Fibroblast of pulmonary artery (primary cell): ENCODE measurements around the gene B4GALT4.
A peak's percentile ranks its signal among the peaks of the same experiment; 100 is the strongest.

ENCODE experiments used
- DNase-seq: peaks from one replicate; pipeline ENCODE4 v3.0.0-alpha.2; 2010; ENCODE audit warnings: low read depth
- H3K4me3 ChIP-seq: replicated peaks from 2 replicates; pipeline ENCODE4 v1.5.1; 2011; ENCODE audit warnings: low read depth, mild to moderate bottlenecking, control low read depth, low read length, moderate library complexity
- TF ChIP-seq, protein P1 (sequence below): IDR thresholded peaks from 2 replicates; pipeline ENCODE4 v1.5.1; 2011; ENCODE audit warnings: mild to moderate bottlenecking, control low read depth, low read length, inconsistent platforms; ENCODE audit errors: missing control alignments

B4GALT4 gene

DNA sequence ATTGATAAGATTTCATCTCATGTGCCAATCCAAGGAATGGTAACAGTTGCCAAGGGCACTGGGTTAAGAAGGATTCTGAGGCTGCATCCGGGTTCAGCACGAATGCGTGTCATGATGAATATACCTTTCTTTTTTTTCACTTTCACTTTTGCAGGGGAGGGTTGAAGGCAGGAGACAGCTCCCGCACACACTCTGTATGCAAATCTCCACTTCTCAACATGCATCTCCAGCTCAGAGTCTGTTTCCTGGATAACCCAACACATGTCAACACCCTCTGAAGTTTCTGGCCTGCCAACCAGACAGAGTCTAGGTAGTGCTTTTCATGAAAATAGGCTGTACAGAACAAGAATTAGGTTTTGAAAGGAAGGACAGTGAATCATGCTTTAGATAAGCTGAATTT lies 21.6 kb downstream of the B4GALT4 start:
- H3K4me3 ChIP-seq = no peak overlapping the region
- DNase-seq = peak; percentile 36
- TF ChIP-seq, protein P1, sequence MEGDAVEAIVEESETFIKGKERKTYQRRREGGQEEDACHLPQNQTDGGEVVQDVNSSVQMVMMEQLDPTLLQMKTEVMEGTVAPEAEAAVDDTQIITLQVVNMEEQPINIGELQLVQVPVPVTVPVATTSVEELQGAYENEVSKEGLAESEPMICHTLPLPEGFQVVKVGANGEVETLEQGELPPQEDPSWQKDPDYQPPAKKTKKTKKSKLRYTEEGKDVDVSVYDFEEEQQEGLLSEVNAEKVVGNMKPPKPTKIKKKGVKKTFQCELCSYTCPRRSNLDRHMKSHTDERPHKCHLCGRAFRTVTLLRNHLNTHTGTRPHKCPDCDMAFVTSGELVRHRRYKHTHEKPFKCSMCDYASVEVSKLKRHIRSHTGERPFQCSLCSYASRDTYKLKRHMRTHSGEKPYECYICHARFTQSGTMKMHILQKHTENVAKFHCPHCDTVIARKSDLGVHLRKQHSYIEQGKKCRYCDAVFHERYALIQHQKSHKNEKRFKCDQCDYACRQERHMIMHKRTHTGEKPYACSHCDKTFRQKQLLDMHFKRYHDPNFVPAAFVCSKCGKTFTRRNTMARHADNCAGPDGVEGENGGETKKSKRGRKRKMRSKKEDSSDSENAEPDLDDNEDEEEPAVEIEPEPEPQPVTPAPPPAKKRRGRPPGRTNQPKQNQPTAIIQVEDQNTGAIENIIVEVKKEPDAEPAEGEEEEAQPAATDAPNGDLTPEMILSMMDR = no peak

DNA sequence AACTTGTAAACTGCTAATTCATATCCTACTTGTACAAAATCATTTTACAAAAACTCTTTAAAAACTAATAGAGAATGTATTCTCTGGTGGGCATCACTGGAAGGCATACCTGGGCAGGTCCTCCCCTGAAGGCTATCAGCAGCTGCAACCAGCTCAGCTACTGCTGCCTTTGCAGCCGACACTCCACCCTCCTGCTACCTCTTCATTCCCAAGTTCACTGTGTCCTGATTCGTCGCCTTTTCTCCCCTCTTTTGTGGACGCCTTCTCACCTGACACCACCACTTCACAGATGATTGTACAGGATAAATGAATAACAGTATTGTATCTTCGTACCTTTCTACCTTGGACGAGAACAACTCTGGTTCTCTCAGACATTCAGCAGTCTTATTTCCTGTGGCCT lies 28.9 kb downstream of the B4GALT4 start:
- no peak overlapping the region for H3K4me3 ChIP-seq
- TF ChIP-seq, protein P1 = no peak
- no peak for DNase-seq

DNA sequence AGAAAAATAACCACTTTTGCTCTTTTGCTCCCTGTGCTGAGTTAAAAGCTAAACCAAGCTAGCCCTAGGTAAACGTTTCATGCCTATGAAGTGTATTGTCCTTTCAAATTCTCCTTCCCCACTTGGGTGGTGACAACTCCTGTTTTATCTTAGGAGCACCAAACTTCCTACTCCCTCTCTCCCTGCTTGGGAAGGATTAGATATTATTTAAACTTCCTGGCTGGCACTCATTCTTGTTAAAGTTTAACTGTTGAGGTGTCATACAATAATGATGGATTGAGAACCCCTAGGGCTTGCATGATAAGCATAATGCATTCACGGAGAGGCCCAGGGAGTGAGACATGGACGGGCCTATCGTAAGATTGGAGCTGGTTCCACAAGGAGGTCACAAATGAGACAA lies 29.5 kb downstream of the B4GALT4 start:
- TF ChIP-seq, protein P1 = no peak
- H3K4me3 ChIP-seq = no peak overlapping the region
- no peak for DNase-seq

DNA sequence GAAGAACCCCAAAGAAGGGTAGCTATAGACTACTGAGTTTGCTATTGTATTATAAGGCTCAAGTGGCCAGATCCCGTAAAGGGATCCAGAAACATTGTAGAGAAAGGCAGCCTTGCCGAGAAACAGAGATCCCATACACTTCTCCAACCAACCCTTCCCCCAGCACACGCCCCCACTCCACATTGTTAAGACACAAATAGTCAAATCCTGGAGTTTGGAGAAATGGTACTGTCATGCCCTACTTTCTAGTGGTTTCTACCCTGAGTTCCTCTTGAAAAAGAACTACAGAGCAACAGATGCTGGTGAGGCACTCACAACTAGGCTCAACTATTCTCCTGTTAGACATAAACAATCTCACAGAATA lies 33.2 kb downstream of the B4GALT4 start:
- TF ChIP-seq, protein P1 = no peak
- no peak overlapping the region for H3K4me3 ChIP-seq
- DNase-seq = no peak

DNA sequence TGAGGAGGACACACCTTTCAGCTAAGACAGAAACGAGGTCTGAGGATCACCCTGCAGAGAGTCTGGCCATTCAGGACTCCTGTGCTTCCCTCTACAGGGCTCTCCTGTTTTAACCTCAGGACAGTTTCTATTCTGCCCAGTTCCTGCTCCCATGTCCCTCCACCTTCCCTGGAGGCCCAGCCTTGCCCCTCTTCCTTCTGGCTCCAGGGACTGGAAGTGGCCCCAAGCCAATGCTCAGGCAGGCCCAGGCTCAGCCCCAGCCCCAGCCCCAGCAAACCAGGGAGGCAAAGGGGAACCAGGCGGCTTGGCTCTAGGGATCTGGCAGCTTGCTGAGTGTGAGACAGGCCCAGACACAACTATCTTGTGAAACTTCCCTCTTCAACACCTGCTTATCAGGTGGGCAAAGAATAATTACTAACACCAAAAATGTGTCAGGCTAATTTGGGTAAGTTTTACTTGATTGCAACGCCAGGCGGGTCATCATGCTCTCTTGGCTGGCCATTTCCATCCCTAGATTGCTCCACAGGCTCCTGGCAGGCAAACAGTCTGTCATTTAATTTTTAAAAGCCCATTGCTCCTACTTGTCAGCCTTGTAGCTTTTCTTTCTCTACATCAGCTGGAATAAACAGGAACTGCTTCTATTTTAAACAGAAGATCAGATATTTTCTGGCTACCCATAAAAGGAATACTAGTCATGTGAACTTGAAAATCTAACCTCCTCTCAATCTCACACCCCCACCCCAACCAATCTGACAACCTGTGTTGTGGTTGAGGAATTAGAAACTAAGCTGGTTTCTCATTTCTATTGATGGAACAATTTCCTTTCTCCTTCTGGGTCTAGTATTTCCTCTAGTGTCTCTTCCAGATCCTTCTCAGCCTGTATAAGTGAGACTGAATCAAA lies 33.8 kb downstream of the B4GALT4 start:
- H3K4me3 ChIP-seq = no peak overlapping the region
- TF ChIP-seq, protein P1 = no peak
- no peak for DNase-seq

DNA sequence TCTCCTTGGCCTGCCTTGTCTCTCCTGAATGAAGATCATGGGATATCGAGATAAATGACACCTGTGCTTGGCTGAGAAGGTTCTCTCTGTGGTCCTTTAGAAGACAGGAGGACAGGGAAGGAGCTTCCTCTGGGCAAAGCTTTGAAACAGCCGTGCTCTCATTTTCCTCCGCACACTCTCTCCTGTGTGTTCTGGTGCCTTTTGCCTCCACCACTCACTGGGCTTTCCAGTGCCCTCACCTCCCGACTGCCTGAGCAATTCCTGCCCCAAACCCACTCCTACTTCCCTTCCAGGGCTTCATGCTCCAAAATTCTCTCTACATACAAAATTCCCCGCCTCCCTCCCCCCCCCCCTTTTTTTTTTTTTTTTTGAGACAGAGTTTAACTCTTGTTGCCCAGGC lies 35.0 kb downstream of the B4GALT4 start:
- DNase-seq = no peak
- H3K4me3 ChIP-seq = no peak overlapping the region
- TF ChIP-seq, protein P1 = no peak

DNA sequence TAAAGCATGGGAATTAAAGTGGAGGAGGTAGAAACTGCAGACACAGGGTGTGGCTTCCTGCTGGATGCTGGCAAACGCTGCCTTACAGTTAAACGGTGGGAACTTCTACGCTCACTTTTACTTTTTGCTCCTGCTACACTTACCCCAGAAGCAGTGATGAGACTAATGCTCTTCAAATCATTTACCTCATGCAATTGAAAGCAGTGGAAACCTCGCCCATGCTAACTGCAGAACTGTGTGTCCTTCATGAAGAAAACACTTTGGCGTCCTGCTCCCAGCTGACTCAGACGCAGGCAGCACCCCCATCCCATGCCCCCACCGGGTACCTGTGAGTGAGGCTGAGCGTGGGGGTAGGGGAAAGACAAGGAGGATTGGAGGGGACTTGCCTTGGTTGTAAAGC lies 35.5 kb downstream of the B4GALT4 start:
- TF ChIP-seq, protein P1 = no peak
- no peak overlapping the region for H3K4me3 ChIP-seq
- no peak for DNase-seq
